Activated T-helper 17 cell treated with anti-CD3 and anti-CD28 coated beads, Interleukin-2, amount 50 U/mL, for 72 hours (primary cell): ENCODE results near the gene ANKS1A. TPM values are rescaled to one million over a fixed set of nuclear protein-coding genes. Genes with fewer than 3 reads are reported as not detected.
"Not testable (repeated sequence)": the region's sequence is repeated elsewhere in the genome, so short reads cannot be mapped to it uniquely, and the experiment has no call there.

Experiments
- ATAC-seq: fragments of 150-1000 bp; cut with Tn5 transposase; replicated peaks from 2 replicates; pipeline ENCODE4 v1.10.0; 2021; ENCODE audit warnings: mild to moderate bottlenecking, moderate library complexity
- H3K27ac Mint-ChIP-seq: one replicate; pipeline ENCODE4 v1.8.0; 2022; ENCODE audit warnings: mixed read lengths
- H3K27me3 Mint-ChIP-seq: one replicate; pipeline ENCODE4 v1.8.0; 2022; ENCODE audit warnings: mixed read lengths
- H3K36me3 Mint-ChIP-seq: one replicate; pipeline ENCODE4 v1.8.0; 2022; ENCODE audit warnings: low read depth, mild to moderate bottlenecking, mixed read lengths
- H3K4me1 Mint-ChIP-seq: one replicate; pipeline ENCODE4 v1.8.0; 2022; ENCODE audit warnings: mixed read lengths
- H3K4me3 Mint-ChIP-seq: one replicate; pipeline ENCODE4 v1.8.0; 2022; ENCODE audit warnings: mild to moderate bottlenecking, mixed read lengths
- H3K9me3 Mint-ChIP-seq: one replicate; pipeline ENCODE4 v1.8.0; 2022; ENCODE audit warnings: mixed read lengths
- total RNA-seq, 2 donors: library from RNA; stranded (reverse); gene quantifications; one replicate each; pipeline ENCODE4 v1.2.3, GENCODE V29; 2022

The ANKS1A gene
- total RNA-seq, 2 donors from 2014 or later: 7.7 to 8.8 TPM

- H3K9me3 Mint-ChIP-seq: no peaks in the 10 kb centered on the region
Observed at GRCh38 chr6:34922177-34922663, 33.2 kb downstream of the ANKS1A start.

GRCh38 chr6:34924831-34925625 lies 36.0 kb downstream of the ANKS1A start:
- Mint-ChIP-seq H3K36me3 (no peaks in the 10 kb centered on the region), H3K4me1 (no peaks in the 10 kb centered on the region), H3K4me3 (no peak overlapping the region), H3K27me3 (no peaks in the 10 kb centered on the region), H3K27ac (no peak overlapping the region), H3K9me3 (no peaks in the 10 kb centered on the region)
- ATAC-seq: no peak

More at GRCh38 chr6:34922177-34922663, 33.2 kb downstream of the ANKS1A start:
- no peaks in the 10 kb centered on the region for H3K36me3 Mint-ChIP-seq
- no peak overlapping the region for H3K27ac Mint-ChIP-seq
- no peak overlapping the region for H3K4me3 Mint-ChIP-seq
- no peaks in the 10 kb centered on the region for H3K4me1 Mint-ChIP-seq
- no peaks in the 10 kb centered on the region for H3K27me3 Mint-ChIP-seq
- ATAC-seq: no peak

GRCh38 chr6:34926655-34927054 lies 37.6 kb downstream of the ANKS1A start:
- H3K4me1 Mint-ChIP-seq: no peaks in the 10 kb centered on the region
- H3K27ac Mint-ChIP-seq: peak overlapping the region; percentile 0
- no peaks in the 10 kb centered on the region for H3K27me3 Mint-ChIP-seq
- H3K4me3 Mint-ChIP-seq: no peak overlapping the region
- no peak for ATAC-seq
- H3K9me3 Mint-ChIP-seq: no peaks in the 10 kb centered on the region
- no peaks in the 10 kb centered on the region for H3K36me3 Mint-ChIP-seq

GRCh38 chr6:34928220-34928619 lies 39.2 kb downstream of the ANKS1A start:
- Mint-ChIP-seq H3K27ac (no peak overlapping the region), H3K4me3 (no peak overlapping the region), H3K4me1 (no peaks in the 10 kb centered on the region), H3K9me3 (no peaks in the 10 kb centered on the region), H3K36me3 (no peaks in the 10 kb centered on the region), H3K27me3 (no peaks in the 10 kb centered on the region)
- no peak for ATAC-seq

GRCh38 chr6:34928695-34929094 lies 39.6 kb downstream of the ANKS1A start:
- no peak for ATAC-seq
- Mint-ChIP-seq H3K27ac (no peak overlapping the region), H3K4me1 (no peaks in the 10 kb centered on the region), H3K36me3 (no peaks in the 10 kb centered on the region), H3K27me3 (no peaks in the 10 kb centered on the region), H3K4me3 (no peak overlapping the region), H3K9me3 (no peaks in the 10 kb centered on the region)

- Mint-ChIP-seq H3K9me3 (no peaks in the 10 kb centered on the region), H3K27me3 (no peaks in the 10 kb centered on the region), H3K36me3 (no peaks in the 10 kb centered on the region), H3K27ac (no peak overlapping the region), H3K4me3 (no peak overlapping the region), H3K4me1 (no peaks in the 10 kb centered on the region)
- no peak for ATAC-seq
Observed at GRCh38 chr6:34929241-34929978, 40.4 kb downstream of the ANKS1A start.

GRCh38 chr6:34930221-34930620 lies 41.2 kb downstream of the ANKS1A start:
- Mint-ChIP-seq H3K36me3 (no peaks in the 10 kb centered on the region), H3K4me3 (no peak overlapping the region), H3K27me3 (no peaks in the 10 kb centered on the region), H3K9me3 (no peaks in the 10 kb centered on the region), H3K27ac (no peak overlapping the region), H3K4me1 (no peaks in the 10 kb centered on the region)
- ATAC-seq: no peak

- not testable (repeated sequence) for H3K4me3 Mint-ChIP-seq, H3K27ac Mint-ChIP-seq, H3K9me3 Mint-ChIP-seq, H3K4me1 Mint-ChIP-seq, H3K36me3 Mint-ChIP-seq, ATAC-seq, H3K27me3 Mint-ChIP-seq
Observed at GRCh38 chr6:34932202-34932601, 43.1 kb downstream of the ANKS1A start.

- Mint-ChIP-seq H3K4me3 (no peak overlapping the region), H3K9me3 (no peaks in the 10 kb centered on the region), H3K27ac (no peak overlapping the region), H3K36me3 (no peaks in the 10 kb centered on the region), H3K4me1 (no peaks in the 10 kb centered on the region), H3K27me3 (no peaks in the 10 kb centered on the region)
- no peak for ATAC-seq
Observed at GRCh38 chr6:34934516-34934915, 45.5 kb downstream of the ANKS1A start.

GRCh38 chr6:34938268-34938667 lies 49.2 kb downstream of the ANKS1A start:
- Mint-ChIP-seq H3K9me3 (no peaks in the 10 kb centered on the region), H3K36me3 (no peaks in the 10 kb centered on the region), H3K27ac (no peak overlapping the region), H3K4me3 (no peak overlapping the region), H3K27me3 (no peaks in the 10 kb centered on the region), H3K4me1 (no peaks in the 10 kb centered on the region)
- ATAC-seq: no peak

GRCh38 chr6:34940030-34940434 lies 51.0 kb downstream of the ANKS1A start:
- H3K9me3 Mint-ChIP-seq: no peaks in the 10 kb centered on the region
- no peaks in the 10 kb centered on the region for H3K36me3 Mint-ChIP-seq
- ATAC-seq: no peak
- H3K4me1 Mint-ChIP-seq: no peaks in the 10 kb centered on the region
- no peak overlapping the region for H3K4me3 Mint-ChIP-seq
- no peak overlapping the region for H3K27ac Mint-ChIP-seq
- no peaks in the 10 kb centered on the region for H3K27me3 Mint-ChIP-seq

GRCh38 chr6:34941421-34941820 lies 52.4 kb downstream of the ANKS1A start:
- H3K4me3 Mint-ChIP-seq: no peak overlapping the region

GRCh38 chr6:34945317-34945716 lies 56.3 kb downstream of the ANKS1A start:
- H3K27me3 Mint-ChIP-seq: no peaks in the 10 kb centered on the region
- no peak overlapping the region for H3K4me3 Mint-ChIP-seq
- H3K27ac Mint-ChIP-seq: no peak overlapping the region
- ATAC-seq: no peak
- no peaks in the 10 kb centered on the region for H3K36me3 Mint-ChIP-seq
- H3K9me3 Mint-ChIP-seq: no peaks in the 10 kb centered on the region
- H3K4me1 Mint-ChIP-seq: peaks cover 7% of the 10 kb centered on the region

More at GRCh38 chr6:34941421-34941820, 52.4 kb downstream of the ANKS1A start:
- no peaks in the 10 kb centered on the region for H3K4me1 Mint-ChIP-seq
- no peak overlapping the region for H3K27ac Mint-ChIP-seq
- no peak for ATAC-seq
- no peaks in the 10 kb centered on the region for H3K27me3 Mint-ChIP-seq
- no peaks in the 10 kb centered on the region for H3K9me3 Mint-ChIP-seq
- H3K36me3 Mint-ChIP-seq: no peaks in the 10 kb centered on the region

GRCh38 chr6:34947561-34947960 lies 58.5 kb downstream of the ANKS1A start:
- Mint-ChIP-seq H3K4me3 (no peak overlapping the region), H3K36me3 (no peaks in the 10 kb centered on the region), H3K27me3 (no peaks in the 10 kb centered on the region), H3K4me1 (peaks cover 7% of the 10 kb centered on the region), H3K9me3 (no peaks in the 10 kb centered on the region), H3K27ac (no peak overlapping the region)
- ATAC-seq: no peak

- no peaks in the 10 kb centered on the region for H3K9me3 Mint-ChIP-seq
- ATAC-seq: no peak
Observed at GRCh38 chr6:34949636-34950035, 60.6 kb downstream of the ANKS1A start.

More at GRCh38 chr6:34949636-34950035, 60.6 kb downstream of the ANKS1A start:
- Mint-ChIP-seq H3K4me3 (no peak overlapping the region), H3K27me3 (no peaks in the 10 kb centered on the region), H3K36me3 (no peaks in the 10 kb centered on the region), H3K4me1 (peaks cover 7% of the 10 kb centered on the region), H3K27ac (no peak overlapping the region)
